ENCODE data around the gene MMP28. TPM values are rescaled to one million over a fixed set of nuclear protein-coding genes. Genes with fewer than 3 reads are reported as not detected.

The MMP28 gene
- total and polyA plus RNA-seq, 10 of the 15 experiments (the other 5 are each of a cell fraction or from before 2014, with no cell fraction given), result not detected

- TF ChIP-seq JUND (IDR thresholded peaks at IDR 0.05; ENCODE audit: low read depth, low read length) (peak; percentile 100), RCOR1 (conservative IDR thresholded peaks at IDR 0.05; ENCODE audit: low read depth, low read length) (0 out of 2 replicates have a peak, but pooled peaks have one; percentile 22), ZBTB33 (IDR thresholded peaks at IDR 0.05) (no peak), BCL11A (IDR thresholded peaks at IDR 0.05; ENCODE audit: low read depth, low read length) (no peak), BCL3 (IDR thresholded peaks at IDR 0.05; ENCODE audit: borderline replicate concordance, insufficient read depth, low read depth, low read length, poor library complexity, severe bottlenecking) (no peak), CREB1 (IDR thresholded peaks at IDR 0.05; ENCODE audit: low read depth) (peak; percentile 49), IKZF1 (conservative IDR thresholded peaks at IDR 0.05) (peak; percentile 82), CREM (IDR thresholded peaks at IDR 0.05; ENCODE audit: low read depth) (no peak; the same call in 1 of the 2 replicates), ZBTB4 (CRISPR knock-in tag; IDR thresholded peaks at IDR 0.05) (no peak), ZNF207 (IDR thresholded peaks at IDR 0.05; ENCODE audit: borderline replicate concordance) (peak; percentile 99), PBX3 (IDR thresholded peaks at IDR 0.05; ENCODE audit: insufficient replicate concordance, low read depth, low read length) (no peak), MXI1 (IDR thresholded peaks at IDR 0.05; ENCODE audit: low read depth, low read length) (peak; percentile 83), CBX5 (IDR thresholded peaks at IDR 0.05; ENCODE audit: low read depth) (0 out of 2 replicates have a peak, but pooled peaks have one; percentile 18), MEF2B (IDR thresholded peaks at IDR 0.05; ENCODE audit: partially characterized antibody, poor library complexity, severe bottlenecking) (peak; percentile 22), SREBF1 (IDR thresholded peaks at IDR 0.05; ENCODE audit: low read length) (peak; percentile 100), ZSCAN29 (IDR thresholded peaks at IDR 0.05) (no peak), RUNX3 (IDR thresholded peaks at IDR 0.05; ENCODE audit: low read length) (peak; percentile 93), MYC (IDR thresholded peaks at IDR 0.05; ENCODE audit: insufficient read depth, insufficient read length, insufficient replicate concordance, low read length, severe bottlenecking) (no peak), EP300 (IDR thresholded peaks at IDR 0.05; ENCODE audit: borderline replicate concordance in 1 of 2, control insufficient read depth in 1 of 2, low read depth in 2 of 2, low read length in 2 of 2) (peak in 1 of 2 experiments; percentile 40; a peak in 1 of 4 replicates), CBFB (IDR thresholded peaks at IDR 0.05; ENCODE audit: low read depth) (peak; percentile 46; the same call in 1 of the 2 replicates), YY1 (IDR thresholded peaks at IDR 0.05; ENCODE audit: low read depth, low read length) (peak; percentile 95)
Observed at GRCh38 chr17:35808962-35809854, 13.8 kb upstream of the MMP28 start, which contains the start of gene TAF15 (continued).
